ENCODE measurements around the gene CDC25C.
A peak's percentile ranks its signal among the peaks of the same experiment; 100 is the strongest.
"Not testable (repeated sequence)": the region's sequence is repeated elsewhere in the genome, so short reads cannot be mapped to it uniquely, and the experiment has no call there.

The CDC25C gene

GRCh38 chr5:138344887-138345622 is 13.5 kb upstream of the CDC25C start:
- DNase-seq (ENCODE audit: low read depth) = no peak

- no peak for DNase-seq (ENCODE audit: low read depth)
These were observed 8.4 kb upstream of the CDC25C start for GRCh38 chr5:138340008-138340407.

GRCh38 chr5:138339464-138339863 is 7.9 kb upstream of the CDC25C start:
- no peak for DNase-seq (ENCODE audit: low read depth)

- no peak for DNase-seq (ENCODE audit: low read depth)
These were observed 7.5 kb upstream of the CDC25C start for GRCh38 chr5:138339091-138339456.

- DNase-seq (ENCODE audit: low read depth) = no peak
These were observed 6.9 kb upstream of the CDC25C start for GRCh38 chr5:138338411-138339090.

GRCh38 chr5:138337685-138338410 is 6.2 kb upstream of the CDC25C start, which contains the start of gene FAM53C:
FAM53C (plus strand) TSS chr5:138338266; CDS start chr5:138341336, 3,070 bp downstream.
- peak; percentile 84 for DNase-seq (ENCODE audit: low read depth)

GRCh38 chr5:138336952-138337684 is 5.5 kb upstream of the CDC25C start:
- DNase-seq (ENCODE audit: low read depth) = no peak

- DNase-seq (ENCODE audit: low read depth) = no peak
These were observed 3.4 kb upstream of the CDC25C start for GRCh38 chr5:138334867-138335447.

- no peak for DNase-seq (ENCODE audit: low read depth)
These were observed 673 bp downstream of the CDC25C start for GRCh38 chr5:138330813-138331448.

GRCh38 chr5:138318211-138318610 is 13.4 kb downstream of the CDC25C start:
- DNase-seq (ENCODE audit: low read depth) = not testable (repeated sequence)

GRCh38 chr5:138316355-138316754 is 15.2 kb downstream of the CDC25C start:
- no peak for DNase-seq (ENCODE audit: low read depth)

GRCh38 chr5:138315751-138316278 is 15.8 kb downstream of the CDC25C start:
- DNase-seq (ENCODE audit: low read depth) = no peak

GRCh38 chr5:138305797-138306196 is 25.8 kb downstream of the CDC25C start:
- no peak for DNase-seq (ENCODE audit: low read depth)

- no peak for DNase-seq (ENCODE audit: low read depth)
These were observed 28.2 kb downstream of the CDC25C start for GRCh38 chr5:138303372-138303771.

GRCh38 chr5:138289296-138289695 is 42.3 kb downstream of the CDC25C start:
- no peak for DNase-seq (ENCODE audit: low read depth)

GRCh38 chr5:138287246-138287645 is 44.4 kb downstream of the CDC25C start:
- DNase-seq (ENCODE audit: low read depth) = no peak

GRCh38 chr5:138282920-138283742 is 48.5 kb downstream of the CDC25C start:
- no peak for DNase-seq (ENCODE audit: low read depth)

GRCh38 chr5:138280915-138281314 is 50.7 kb downstream of the CDC25C start:
- DNase-seq (ENCODE audit: low read depth) = no peak

GRCh38 chr5:138276402-138277054 is 55.1 kb downstream of the CDC25C start:
- DNase-seq (ENCODE audit: low read depth) = no peak

- DNase-seq (ENCODE audit: low read depth) = no peak
These were observed 55.7 kb downstream of the CDC25C start for GRCh38 chr5:138275895-138276294.

Measured in stimulated activated CD4-positive, alpha-beta T cell treated with anti-CD3 and anti-CD28 coated beads, Interleukin-2, amount 100 ng/mL, for 4 hours (primary cell).